ENCODE measurements around the gene ADA.

DNA sequence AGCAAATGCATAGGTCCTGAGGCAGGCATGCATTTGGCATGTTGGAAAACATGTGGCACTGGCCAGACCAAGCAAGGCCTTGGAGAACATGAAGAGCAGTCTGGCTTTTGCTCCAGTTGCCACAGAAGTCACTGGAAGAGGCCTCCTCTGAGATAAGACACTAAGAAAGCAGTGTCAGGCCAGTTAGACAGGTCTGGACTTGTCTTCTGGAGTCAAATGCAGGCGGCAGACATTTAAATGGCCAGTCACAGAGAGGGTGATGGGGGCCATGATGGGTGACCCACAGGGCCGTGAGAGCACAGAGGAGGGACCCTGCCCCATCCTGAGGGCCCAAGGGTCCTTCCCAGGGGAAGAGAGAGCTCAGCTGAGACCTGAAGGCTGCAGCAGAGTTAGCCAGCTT, 26.7 kb upstream of the ADA start:
- TF ChIP-seq EZH2 (IDR thresholded peaks at IDR 0.05; ENCODE audit: insufficient read depth, poor library complexity, severe bottlenecking): no peak
- TF ChIP-seq EZH2phosphoT487 (IDR thresholded peaks at IDR 0.05; ENCODE audit: insufficient read depth, low read depth): no peak

All from GM23248 (cell line).